ENCODE data around the gene VAC14.

DNA sequence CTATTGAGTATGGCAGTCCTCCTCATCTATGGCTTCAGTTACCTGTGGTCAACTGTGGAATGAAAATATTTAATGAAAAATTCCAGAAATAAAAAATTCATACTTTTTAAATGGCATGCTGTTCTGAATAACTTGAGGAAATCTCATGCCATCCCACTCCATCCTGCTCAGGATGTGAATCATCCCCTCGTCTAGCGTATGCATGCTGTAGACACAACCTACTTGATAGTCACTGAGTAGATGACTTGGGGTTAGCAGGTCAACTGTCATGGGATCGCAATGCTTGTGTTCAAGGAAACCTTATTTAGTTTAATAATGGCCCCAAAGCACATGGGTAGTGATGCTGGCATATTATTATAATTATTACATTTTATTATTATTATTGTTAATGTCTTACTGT lies 4.8 kb upstream of the VAC14 start:
- TF ChIP-seq, protein P1, sequence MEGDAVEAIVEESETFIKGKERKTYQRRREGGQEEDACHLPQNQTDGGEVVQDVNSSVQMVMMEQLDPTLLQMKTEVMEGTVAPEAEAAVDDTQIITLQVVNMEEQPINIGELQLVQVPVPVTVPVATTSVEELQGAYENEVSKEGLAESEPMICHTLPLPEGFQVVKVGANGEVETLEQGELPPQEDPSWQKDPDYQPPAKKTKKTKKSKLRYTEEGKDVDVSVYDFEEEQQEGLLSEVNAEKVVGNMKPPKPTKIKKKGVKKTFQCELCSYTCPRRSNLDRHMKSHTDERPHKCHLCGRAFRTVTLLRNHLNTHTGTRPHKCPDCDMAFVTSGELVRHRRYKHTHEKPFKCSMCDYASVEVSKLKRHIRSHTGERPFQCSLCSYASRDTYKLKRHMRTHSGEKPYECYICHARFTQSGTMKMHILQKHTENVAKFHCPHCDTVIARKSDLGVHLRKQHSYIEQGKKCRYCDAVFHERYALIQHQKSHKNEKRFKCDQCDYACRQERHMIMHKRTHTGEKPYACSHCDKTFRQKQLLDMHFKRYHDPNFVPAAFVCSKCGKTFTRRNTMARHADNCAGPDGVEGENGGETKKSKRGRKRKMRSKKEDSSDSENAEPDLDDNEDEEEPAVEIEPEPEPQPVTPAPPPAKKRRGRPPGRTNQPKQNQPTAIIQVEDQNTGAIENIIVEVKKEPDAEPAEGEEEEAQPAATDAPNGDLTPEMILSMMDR (IDR thresholded peaks at IDR 0.05), result no peak
- TF ChIP-seq POLR2A (IDR thresholded peaks at IDR 0.05), result no peak

All from esophagus squamous epithelium (tissue), 4 donors.